HT1080 (cell line): Measurements from ENCODE around the gene SLC7A11. TPM values are rescaled to one million over a fixed set of nuclear protein-coding genes. Genes with fewer than 3 reads are reported as not detected.
"Not testable (repeated sequence)": the region's sequence is repeated elsewhere in the genome, so short reads cannot be mapped to it uniquely, and the experiment has no call there.

ENCODE experiments used
- DNase-seq: peaks from one replicate; pipeline ENCODE4 v3.0.0-alpha.2; 2015; ENCODE audit warnings: low read depth
- total RNA-seq: library from RNA; depleted of rRNA; stranded (reverse); fragments of >200 nt; shearing (Covaris generic); gene quantifications from 2 replicates; pipeline ENCODE4 v1.2.3, GENCODE V29; 2014

SLC7A11 gene
- total RNA-seq, 1 experiment from 2014 or later = 12.8 TPM

DNA sequence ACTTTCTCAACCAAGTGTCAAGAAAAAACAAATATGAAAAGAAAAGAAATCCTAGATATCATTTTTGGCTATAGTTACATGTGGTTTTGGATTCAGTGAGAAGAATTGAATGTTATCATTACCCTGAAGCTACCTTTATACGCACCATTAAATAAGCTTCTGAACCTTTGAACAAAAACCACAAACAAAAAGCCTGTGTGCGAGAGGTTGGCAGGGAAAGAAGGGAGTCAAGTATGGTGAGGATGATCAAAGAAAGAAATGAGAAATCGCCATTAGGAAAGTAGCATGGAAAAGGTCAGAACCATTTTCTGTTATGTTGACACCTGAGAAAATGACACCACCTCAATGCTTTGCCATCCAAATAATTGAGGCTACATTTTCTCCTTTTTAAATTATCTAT, 1.2 kb upstream of the SLC7A11 start:
- DNase-seq = no peak

- no peak for DNase-seq
These were observed 646 bp upstream of the SLC7A11 start for GRCh38 chr4:138242834-138243156.

DNA sequence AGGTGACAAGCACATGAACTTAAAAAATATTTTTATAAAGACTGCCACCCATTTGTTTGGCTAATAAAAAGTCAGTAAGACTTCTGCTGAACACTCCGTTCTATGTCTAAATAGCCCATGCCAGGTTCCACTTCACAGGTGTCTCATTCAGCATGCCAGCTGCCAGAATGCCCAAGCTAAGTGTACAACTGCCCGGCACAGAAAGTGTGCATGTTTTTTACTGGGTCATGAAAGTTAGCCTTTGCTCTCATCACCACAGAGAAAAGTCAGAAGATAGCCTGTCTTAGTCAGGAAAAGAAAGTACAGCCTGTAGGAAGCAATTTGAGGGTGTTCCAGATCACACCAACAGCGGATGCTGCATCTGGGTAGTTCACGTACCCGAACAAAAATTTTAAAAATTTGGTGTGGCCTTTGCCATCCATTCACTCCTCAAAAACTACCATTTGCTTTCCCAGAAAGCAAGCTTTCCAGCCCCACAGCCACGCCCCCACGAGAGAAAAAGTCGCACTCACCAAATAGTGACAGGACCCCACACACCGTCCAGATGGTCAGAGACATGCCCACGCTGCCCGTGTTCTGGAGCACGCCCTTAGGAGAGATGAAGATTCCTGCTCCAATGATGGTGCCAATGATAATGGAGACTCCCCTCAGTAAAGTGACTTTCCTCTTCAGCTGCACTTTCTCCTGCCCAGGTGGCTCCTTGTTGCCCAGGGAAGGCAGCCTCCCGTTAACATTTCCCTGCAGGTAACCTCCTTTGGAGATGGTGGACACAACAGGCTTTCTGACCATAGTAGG, 671 bp downstream of the SLC7A11 start:
- no peak for DNase-seq

DNA sequence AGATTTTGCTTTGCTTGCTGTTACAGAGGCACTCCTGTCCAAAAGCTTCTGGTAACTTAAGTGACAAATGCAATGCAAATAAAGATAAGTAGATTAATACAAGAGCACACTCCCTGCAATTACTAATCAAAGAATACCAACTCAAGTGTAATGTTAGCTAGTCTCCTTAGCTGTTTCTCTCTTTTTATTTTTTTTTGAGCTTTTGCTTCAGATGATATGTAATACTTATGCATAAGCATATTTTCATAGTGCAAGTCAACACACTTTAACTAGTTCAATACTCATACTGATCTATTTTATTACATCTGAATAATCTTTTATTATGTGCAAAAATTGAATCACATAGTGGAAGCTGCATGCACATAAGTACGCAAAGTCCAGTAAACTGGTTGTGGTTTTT, 2.7 kb downstream of the SLC7A11 start:
- DNase-seq = no peak

GRCh38 chr4:138238521-138239292, 3.4 kb downstream of the SLC7A11 start:
- DNase-seq = no peak

- DNase-seq = not testable (repeated sequence)
These were observed 5.0 kb downstream of the SLC7A11 start for GRCh38 chr4:138237132-138237531.

GRCh38 chr4:138236037-138236436, 6.1 kb downstream of the SLC7A11 start:
- no peak for DNase-seq

GRCh38 chr4:138235419-138235952, 6.7 kb downstream of the SLC7A11 start:
- peak; percentile 83 for DNase-seq

GRCh38 chr4:138234248-138234647, 7.9 kb downstream of the SLC7A11 start:
- no peak for DNase-seq

DNA sequence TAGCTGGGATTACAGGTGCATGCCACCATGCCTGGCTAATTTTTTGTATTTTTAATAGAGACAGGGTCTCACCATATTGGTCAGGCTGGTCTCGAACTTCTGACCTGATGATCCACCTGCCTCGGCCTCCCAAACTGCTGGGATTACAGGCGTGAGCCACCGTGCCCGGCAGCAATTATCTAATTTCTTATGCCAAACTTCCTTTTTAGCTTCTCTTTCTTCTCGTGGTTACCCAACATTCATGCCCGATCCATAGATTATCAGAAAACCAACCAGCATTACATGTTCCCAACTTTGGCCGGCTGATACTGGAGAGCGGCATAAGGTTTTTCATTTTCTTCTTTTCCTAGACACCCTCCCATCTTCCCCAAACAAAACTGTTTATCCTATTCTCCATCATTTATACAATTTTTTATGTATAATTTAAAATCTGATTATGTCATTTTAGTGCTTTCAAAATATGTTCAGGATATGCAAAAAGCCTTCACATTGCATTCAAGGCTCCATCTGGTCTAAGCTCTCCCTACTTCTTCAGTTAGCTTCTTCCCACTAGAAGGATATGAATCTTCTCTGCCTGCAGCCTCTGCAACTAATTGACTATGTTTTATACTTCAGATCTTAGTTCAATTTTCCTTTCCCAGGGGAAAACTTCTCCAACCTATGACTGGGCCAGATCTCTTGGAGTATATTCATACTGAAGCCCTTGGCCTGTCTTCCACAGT, 8.7 kb downstream of the SLC7A11 start:
- DNase-seq = no peak

DNA sequence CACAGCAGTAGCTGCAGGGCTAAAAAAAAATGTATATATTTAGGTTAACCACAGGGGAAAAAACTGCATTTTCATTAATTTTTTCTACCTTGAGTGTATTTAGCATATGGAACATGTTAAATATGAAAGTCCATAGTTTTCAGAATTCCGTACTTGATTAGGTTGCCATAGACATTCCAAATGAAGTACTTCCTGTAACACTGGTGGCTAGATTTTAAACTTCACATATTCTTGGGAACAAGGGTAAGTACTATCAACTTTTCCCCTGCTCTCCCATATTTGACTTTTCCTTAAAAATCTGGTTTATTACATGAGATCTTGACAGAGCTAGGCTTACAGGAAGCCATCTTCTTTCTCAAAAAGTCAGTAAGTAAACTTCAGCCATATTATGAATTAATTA, 9.8 kb downstream of the SLC7A11 start:
- DNase-seq = no peak

- no peak for DNase-seq
These were observed 12.1 kb downstream of the SLC7A11 start for GRCh38 chr4:138230048-138230447.

GRCh38 chr4:138229160-138229559, 13.0 kb downstream of the SLC7A11 start:
- no peak for DNase-seq

- DNase-seq = no peak
These were observed 15.8 kb downstream of the SLC7A11 start for GRCh38 chr4:138226351-138226750.

DNA sequence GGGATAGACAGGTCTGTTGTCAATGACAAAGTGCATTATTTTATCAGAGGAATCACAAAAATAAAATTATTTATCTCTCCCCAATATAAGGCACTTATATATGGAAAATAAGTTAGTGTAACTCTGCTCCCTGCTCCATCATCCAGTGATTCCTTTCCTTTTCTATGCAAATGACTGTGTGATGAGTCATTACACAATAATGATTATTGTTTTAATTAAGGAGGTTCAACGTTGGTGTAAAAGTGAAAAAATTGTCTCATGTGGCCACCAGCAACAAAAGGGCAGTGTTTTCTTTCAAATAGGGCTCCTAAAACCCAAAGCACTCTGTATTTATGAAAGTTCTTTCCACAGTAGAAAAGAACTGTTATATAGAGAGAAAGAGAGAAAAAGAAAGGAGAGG, 16.7 kb downstream of the SLC7A11 start:
- peak; percentile 20 for DNase-seq

- DNase-seq = no peak
These were observed 17.5 kb downstream of the SLC7A11 start for GRCh38 chr4:138224614-138225013.

GRCh38 chr4:138223231-138223910, 18.8 kb downstream of the SLC7A11 start:
- no peak for DNase-seq

- no peak for DNase-seq
These were observed 20.1 kb downstream of the SLC7A11 start for GRCh38 chr4:138222046-138222445.

- DNase-seq = no peak
These were observed 23.2 kb downstream of the SLC7A11 start for GRCh38 chr4:138218976-138219375.

DNA sequence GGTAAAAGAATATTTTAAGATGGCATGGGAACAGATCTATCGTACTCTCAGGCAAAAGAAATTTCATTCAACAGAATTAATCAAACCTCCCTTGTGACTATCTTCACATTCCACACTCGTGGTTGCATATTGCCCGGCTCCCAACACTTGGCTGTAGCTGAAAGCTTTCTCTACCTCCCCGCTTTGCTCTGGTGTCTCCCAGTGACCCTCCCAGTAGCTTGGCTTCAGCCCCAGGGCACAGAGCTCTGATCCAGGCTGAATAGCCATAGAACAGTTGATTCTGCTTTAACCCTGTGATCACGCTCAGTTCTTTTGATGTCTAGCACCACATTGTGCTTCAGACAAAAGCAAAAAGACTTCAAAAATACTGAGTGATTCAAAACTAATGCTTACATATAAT, 24.6 kb downstream of the SLC7A11 start:
- no peak for DNase-seq

GRCh38 chr4:138216272-138216867, 25.8 kb downstream of the SLC7A11 start:
- DNase-seq = no peak
